ENCODE results near the gene NLGN3.

GRCh38 chrX:71128915-71129765 is 15.5 kb upstream of the NLGN3 start:
- TF ChIP-seq CTCF (IDR thresholded peaks at IDR 0.05; ENCODE audit: poor library complexity, severe bottlenecking): peak; percentile 76
- TF ChIP-seq EZH2 (IDR thresholded peaks at IDR 0.05; ENCODE audit: borderline replicate concordance, insufficient read depth, low read length, poor library complexity, severe bottlenecking): no peak
- no peak for TF ChIP-seq EP300 (conservative IDR thresholded peaks at IDR 0.05; ENCODE audit: poor library complexity, severe bottlenecking)
- TF ChIP-seq POLR2AphosphoS5 (IDR thresholded peaks at IDR 0.05): no peak

All from neural cell (in vitro differentiated cells).